Peyer's patch (tissue), 4 donors: ENCODE measurements around the gene CD300H.

Source experiments
- CTCF ChIP-seq, 6 experiments: fragments of 450-650 bp in 4 of 6; fragments of 200-600 bp in 2 of 6; sonication (generic) in 1 of 6; IDR thresholded peaks; one replicate each; pipeline ENCODE4 v1.5.1; 2017 to 2019; ENCODE audit warnings: antibody characterized with exemption in 6 of 6, mild to moderate bottlenecking in 3 of 6, moderate library complexity in 1 of 6
- POLR2A ChIP-seq, 2 donors: fragments of 450-650 bp; IDR thresholded peaks; one replicate each; pipeline ENCODE4 v1.5.1; 2017; ENCODE audit warnings: antibody characterized with exemption in 2 of 2, mild to moderate bottlenecking in 2 of 2, moderate library complexity in 2 of 2

GRCh38 chr17:74603037-74603635, 35.8 kb upstream of the CD300H start:
- no peak for TF ChIP-seq CTCF (IDR thresholded peaks at IDR 0.05)
- no peak for TF ChIP-seq POLR2A (IDR thresholded peaks at IDR 0.05)
